Kidney (tissue), 14 donors: Measurements from ENCODE around the gene TMTC1. TPM values are rescaled to one million over a fixed set of nuclear protein-coding genes. Genes with fewer than 3 reads are reported as not detected.

ENCODE experiments used
- DNase-seq, 5 donors: peaks; one replicate each; pipeline ENCODE4 v3.0.0-alpha.2; 2013 to 2020
- FAIRE-seq: peaks from 2 replicates; lab custom pipeline; 2012; peaks lifted over from hg19 to GRCh38; lab: Jason Lieb, UNC
- H3K27ac ChIP-seq, 2 donors: one replicate each; pipeline ENCODE4 v1.7.0; 2013; ENCODE audit warnings: low read depth in 2 of 2, low read length in 2 of 2, inconsistent platforms in 1 of 2
- H3K27me3 ChIP-seq: one replicate; pipeline ENCODE4 v1.7.1; 2013; ENCODE audit warnings: low read length, inconsistent platforms; ENCODE audit not compliant: control insufficient read depth, insufficient read depth
- H3K36me3 ChIP-seq, 3 donors: one replicate each; pipeline versions ENCODE4 v1.7.0 to v1.7.1; 2013; ENCODE audit warnings: low read length in 3 of 3, control low read depth in 1 of 3, inconsistent platforms in 1 of 3; ENCODE audit not compliant: insufficient read depth in 3 of 3, control insufficient read depth in 2 of 3
- H3K4me1 ChIP-seq, 3 donors: one replicate each; pipeline versions ENCODE4 v1.7.0 to v1.7.1; 2013; ENCODE audit warnings: low read length in 3 of 3, inconsistent platforms in 1 of 3, low read depth in 1 of 3; ENCODE audit not compliant: control insufficient read depth in 2 of 3, insufficient read depth in 2 of 3
- H3K4me3 ChIP-seq, 3 donors: one replicate each; pipeline versions ENCODE4 v1.7.0 to v1.8.1; 2013; ENCODE audit warnings: low read length in 3 of 3, control low read depth in 1 of 3, inconsistent platforms in 1 of 3
- H3K9ac ChIP-seq, 3 donors: one replicate each; pipeline versions ENCODE4 v1.7.0 to v1.7.1; 2013; ENCODE audit warnings: low read length in 3 of 3, control low read depth in 1 of 3, inconsistent platforms in 1 of 3
- H3K9me3 ChIP-seq, 3 donors: one replicate each; pipeline versions ENCODE4 v1.7.0 to v1.7.1; 2013; ENCODE audit warnings: low read length in 3 of 3, control low read depth in 1 of 3, inconsistent platforms in 1 of 3; ENCODE audit not compliant: control insufficient read depth in 2 of 3, insufficient read depth in 1 of 3
- CTCF ChIP-seq: IDR thresholded peaks from 3 replicates; pipeline ENCODE4 v1.5.1; 2012; ENCODE audit warnings: mild to moderate bottlenecking, moderate library complexity, borderline replicate concordance; ENCODE audit not compliant: insufficient read depth; ENCODE audit errors: extremely low read depth
- intact Hi-C: fragments of 100-400 bp; cut with DNase I; formaldehyde crosslinking; loops from one replicate; pipeline ENCODE4 v1.11.1; 2022
- polyA plus RNA-seq: library from polyadenylated mRNA; stranded (reverse); fragments of 350-450 nt; fragmentation: Illumina TruSeq; extraction: RNeasy Lipid Tissue Mini Kit (QIAGEN cat#74804); gene quantifications from one replicate; pipeline ENCODE4 v1.2.3, GENCODE V29; 2014; ENCODE audit warnings: low read depth, low replicate concordance; ENCODE audit not compliant: insufficient read depth
- total RNA-seq: library from RNA; stranded (reverse); fragmentation: NEBNext Ultra II Directional; extraction: Animal tissue kit (Norgen Biotek cat#: 25700); gene quantifications from one replicate; pipeline ENCODE4 v1.2.1, GENCODE V29; 2021
- donor health status: control.
- donor health status: control.
- donor health status: control.
- donor health status: control.
- donor health status: control.
- donor health status: DM: yes; HTN: yes; CAD: no.
- donor health status: Normal renal cell carcinoma (clear cell type).

TMTC1 gene
- total and polyA plus RNA-seq, 2 donors from 2014 or later: 10.9 to 58.8 TPM

GRCh38 chr12:29713729-29714128 lies 70.0 kb downstream of the TMTC1 start:
- no peak overlapping the region for H3K27ac ChIP-seq
- intact Hi-C loops: no loop called here

GRCh38 chr12:29711381-29711780 lies 72.4 kb downstream of the TMTC1 start:
- no peaks in the 10 kb centered on the region for H3K27me3 ChIP-seq
- no peak overlapping the region for H3K4me3 ChIP-seq
- no peak overlapping the region for H3K27ac ChIP-seq
- no peak for TF ChIP-seq CTCF
- H3K36me3 ChIP-seq: no peaks in the 10 kb centered on the region
- intact Hi-C loops: no loop called here
- H3K9me3 ChIP-seq: no peaks in the 10 kb centered on the region
- DNase-seq (peak in 1 of 5 donors; percentile 15), FAIRE-seq (no peak)
- no peaks in the 10 kb centered on the region for H3K4me1 ChIP-seq
- no peak overlapping the region for H3K9ac ChIP-seq

More at GRCh38 chr12:29713729-29714128, 70.0 kb downstream of the TMTC1 start:
- no peak overlapping the region for H3K9ac ChIP-seq
- no peaks in the 10 kb centered on the region for H3K9me3 ChIP-seq
- no peak for DNase-seq
- H3K27me3 ChIP-seq: no peaks in the 10 kb centered on the region
- H3K4me1 ChIP-seq: no peaks in the 10 kb centered on the region
- H3K4me3 ChIP-seq: no peak overlapping the region
- H3K36me3 ChIP-seq: no peaks in the 10 kb centered on the region
- no peak for TF ChIP-seq CTCF
- no peak for FAIRE-seq

- intact Hi-C loops: no loop called here
- H3K36me3 ChIP-seq: no peaks in the 10 kb centered on the region
- DNase-seq (peak in 4 of 5 donors; percentile 21 to 50 (median 36)), FAIRE-seq (no peak)
- no peak overlapping the region for H3K27ac ChIP-seq
- no peak overlapping the region for H3K4me3 ChIP-seq
- no peaks in the 10 kb centered on the region for H3K9me3 ChIP-seq
- no peak for TF ChIP-seq CTCF
- H3K4me1 ChIP-seq: no peaks in the 10 kb centered on the region
- H3K9ac ChIP-seq: no peak overlapping the region
- H3K27me3 ChIP-seq: no peaks in the 10 kb centered on the region
These were observed 73.6 kb downstream of the TMTC1 start for GRCh38 chr12:29710104-29710503.

- no peaks in the 10 kb centered on the region for H3K27me3 ChIP-seq
- FAIRE-seq (no peak), DNase-seq (no peak)
- no peaks in the 10 kb centered on the region for H3K4me1 ChIP-seq
- H3K4me3 ChIP-seq: no peak overlapping the region
- intact Hi-C loops: no loop called here
- no peaks in the 10 kb centered on the region for H3K36me3 ChIP-seq
- no peaks in the 10 kb centered on the region for H3K9me3 ChIP-seq
- no peak for TF ChIP-seq CTCF
- H3K27ac ChIP-seq: no peak overlapping the region
- no peak overlapping the region for H3K9ac ChIP-seq
These were observed 74.2 kb downstream of the TMTC1 start for GRCh38 chr12:29709496-29710040.
